B cell (primary cell): ENCODE results near the gene PALB2.

ENCODE experiments used
- EZH2 ChIP-seq: IDR thresholded peaks from 2 replicates; pipeline ENCODE4 v1.6.1; 2012; ENCODE audit warnings: borderline replicate concordance, low read depth, mild to moderate bottlenecking, moderate library complexity, low read length; ENCODE audit not compliant: insufficient read depth, poor library complexity, severe bottlenecking
- TF ChIP-seq, protein P1 (sequence below): fragments of 200-600 bp; IDR thresholded peaks from one replicate; pipeline ENCODE4 v1.8.0; 2022; ENCODE audit warnings: antibody characterized with exemption, mild to moderate bottlenecking

GRCh38 chr16:23573817-23574216 is 67.3 kb downstream of the PALB2 start:
- TF ChIP-seq, protein P1, sequence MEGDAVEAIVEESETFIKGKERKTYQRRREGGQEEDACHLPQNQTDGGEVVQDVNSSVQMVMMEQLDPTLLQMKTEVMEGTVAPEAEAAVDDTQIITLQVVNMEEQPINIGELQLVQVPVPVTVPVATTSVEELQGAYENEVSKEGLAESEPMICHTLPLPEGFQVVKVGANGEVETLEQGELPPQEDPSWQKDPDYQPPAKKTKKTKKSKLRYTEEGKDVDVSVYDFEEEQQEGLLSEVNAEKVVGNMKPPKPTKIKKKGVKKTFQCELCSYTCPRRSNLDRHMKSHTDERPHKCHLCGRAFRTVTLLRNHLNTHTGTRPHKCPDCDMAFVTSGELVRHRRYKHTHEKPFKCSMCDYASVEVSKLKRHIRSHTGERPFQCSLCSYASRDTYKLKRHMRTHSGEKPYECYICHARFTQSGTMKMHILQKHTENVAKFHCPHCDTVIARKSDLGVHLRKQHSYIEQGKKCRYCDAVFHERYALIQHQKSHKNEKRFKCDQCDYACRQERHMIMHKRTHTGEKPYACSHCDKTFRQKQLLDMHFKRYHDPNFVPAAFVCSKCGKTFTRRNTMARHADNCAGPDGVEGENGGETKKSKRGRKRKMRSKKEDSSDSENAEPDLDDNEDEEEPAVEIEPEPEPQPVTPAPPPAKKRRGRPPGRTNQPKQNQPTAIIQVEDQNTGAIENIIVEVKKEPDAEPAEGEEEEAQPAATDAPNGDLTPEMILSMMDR = no peak
- TF ChIP-seq EZH2 = no peak
